Osteoblast (primary cell): Measurements from ENCODE around the gene ACSBG1. TPM values are rescaled to one million over a fixed set of nuclear protein-coding genes. Genes with fewer than 3 reads are reported as not detected.

Experiments
- DNase-seq: peaks from one replicate; pipeline ENCODE4 v3.0.0; 2011; ENCODE audit warnings: low spot score, mixed read lengths; ENCODE audit not compliant: insufficient read length; ENCODE audit errors: missing footprints
- H2AFZ ChIP-seq: 2 replicates; pipeline ENCODE4 v1.6.0; 2011; ENCODE audit warnings: mild to moderate bottlenecking, low read length
- H3K27ac ChIP-seq: 2 replicates; pipeline ENCODE4 v1.5.1; 2011; ENCODE audit warnings: mild to moderate bottlenecking, low read depth, low read length, moderate library complexity
- H3K27me3 ChIP-seq: 2 replicates; pipeline ENCODE4 v1.6.0; 2012; ENCODE audit warnings: mild to moderate bottlenecking, control low read depth, inconsistent platforms, low read length, moderate library complexity; ENCODE audit not compliant: insufficient read depth
- H3K36me3 ChIP-seq: 2 replicates; pipeline ENCODE4 v1.5.1; 2011; ENCODE audit warnings: mild to moderate bottlenecking, low read length, control low read depth, moderate library complexity; ENCODE audit not compliant: insufficient read depth
- H3K4me1 ChIP-seq: 2 replicates; pipeline ENCODE4 v1.5.1; 2011; ENCODE audit warnings: mild to moderate bottlenecking, low read length, control low read depth, moderate library complexity; ENCODE audit not compliant: insufficient read depth
- H3K4me2 ChIP-seq: 2 replicates; pipeline ENCODE4 v1.6.0; 2011; ENCODE audit warnings: mild to moderate bottlenecking, low read length; ENCODE audit not compliant: insufficient read depth
- H3K4me3 ChIP-seq: fragments of 200-600 bp; sonication (generic); 3 replicates; pipeline ENCODE4 v1.5.1; 2012; ENCODE audit warnings: mild to moderate bottlenecking, low read length, inconsistent platforms; ENCODE audit not compliant: insufficient read depth
- H3K79me2 ChIP-seq: 2 replicates; pipeline ENCODE4 v1.6.0; 2012; ENCODE audit warnings: mild to moderate bottlenecking, low read length, control low read depth, inconsistent platforms; ENCODE audit not compliant: insufficient read depth
- H3K9me3 ChIP-seq: 2 replicates; pipeline ENCODE4 v1.5.1; 2011; ENCODE audit warnings: low read depth, low read length, control low read depth
- H4K20me1 ChIP-seq: 2 replicates; pipeline ENCODE4 v1.6.0; 2012; ENCODE audit warnings: mild to moderate bottlenecking, low read length, control low read depth; ENCODE audit not compliant: insufficient read depth
- CTCF ChIP-seq: IDR thresholded peaks from 2 replicates; pipeline ENCODE4 v1.5.1; 2011; ENCODE audit warnings: mild to moderate bottlenecking, low read depth, low read length, moderate library complexity; ENCODE audit errors: extremely low read depth
- total RNA-seq: library from RNA; depleted of rRNA; stranded (reverse); fragments of >200 nt; gene quantifications from 2 replicates; pipeline ENCODE4 v1.2.3, GENCODE V29; 2012

ACSBG1 gene
- total RNA-seq, 1 donor = under 0.01 TPM

- H3K27me3 ChIP-seq = no peaks in the 10 kb centered on the region
- no peaks in the 10 kb centered on the region for H4K20me1 ChIP-seq
- no peaks in the 10 kb centered on the region for H3K79me2 ChIP-seq
- TF ChIP-seq CTCF = no peak
- H3K4me3 ChIP-seq = no peak overlapping the region
- DNase-seq = no peak
- no peaks in the 10 kb centered on the region for H3K36me3 ChIP-seq
- H3K4me1 ChIP-seq = peaks cover 10% of the 10 kb centered on the region
- H2AFZ ChIP-seq = no peak overlapping the region
- no peaks in the 10 kb centered on the region for H3K9me3 ChIP-seq
- H3K4me2 ChIP-seq = no peak overlapping the region
- no peak overlapping the region for H3K27ac ChIP-seq
These were observed 32.4 kb upstream of the ACSBG1 start for GRCh38 chr15:78266806-78267205.

GRCh38 chr15:78266229-78266628 lies 31.9 kb upstream of the ACSBG1 start:
- H3K9me3 ChIP-seq = no peaks in the 10 kb centered on the region
- no peaks in the 10 kb centered on the region for H3K27me3 ChIP-seq
- no peaks in the 10 kb centered on the region for H3K36me3 ChIP-seq
- peaks cover 10% of the 10 kb centered on the region for H3K4me1 ChIP-seq
- no peak for TF ChIP-seq CTCF
- no peak overlapping the region for H3K4me2 ChIP-seq
- H4K20me1 ChIP-seq = no peaks in the 10 kb centered on the region
- no peak overlapping the region for H2AFZ ChIP-seq
- no peak for DNase-seq
- no peak overlapping the region for H3K4me3 ChIP-seq
- H3K79me2 ChIP-seq = no peaks in the 10 kb centered on the region
- no peak overlapping the region for H3K27ac ChIP-seq

- H4K20me1 ChIP-seq = no peaks in the 10 kb centered on the region
- H3K4me3 ChIP-seq = no peak overlapping the region
- H3K4me1 ChIP-seq = peaks cover 10% of the 10 kb centered on the region
- DNase-seq = peak; percentile 91
- no peak overlapping the region for H3K27ac ChIP-seq
- H2AFZ ChIP-seq = no peak overlapping the region
- H3K36me3 ChIP-seq = no peaks in the 10 kb centered on the region
- H3K79me2 ChIP-seq = no peaks in the 10 kb centered on the region
- H3K4me2 ChIP-seq = peak overlapping the region; percentile 87
- H3K27me3 ChIP-seq = no peaks in the 10 kb centered on the region
- no peak for TF ChIP-seq CTCF
- H3K9me3 ChIP-seq = no peaks in the 10 kb centered on the region
These were observed 31.4 kb upstream of the ACSBG1 start for GRCh38 chr15:78265752-78266224.

GRCh38 chr15:78265137-78265460 lies 30.7 kb upstream of the ACSBG1 start:
- no peaks in the 10 kb centered on the region for H3K79me2 ChIP-seq
- peaks cover 10% of the 10 kb centered on the region for H3K4me1 ChIP-seq
- H3K4me3 ChIP-seq = peak overlapping the region; percentile 74
- H2AFZ ChIP-seq = peak overlapping the region; percentile 84
- no peaks in the 10 kb centered on the region for H4K20me1 ChIP-seq
- H3K27ac ChIP-seq = no peak overlapping the region
- peak overlapping the region; percentile 87 for H3K4me2 ChIP-seq
- no peaks in the 10 kb centered on the region for H3K9me3 ChIP-seq
- no peak for DNase-seq
- H3K36me3 ChIP-seq = no peaks in the 10 kb centered on the region
- no peak for TF ChIP-seq CTCF
- no peaks in the 10 kb centered on the region for H3K27me3 ChIP-seq
